Activated CD4-positive, alpha-beta T cell treated with anti-CD3 and anti-CD28 coated beads, Interleukin-2, amount 50 U/mL, for 24 hours (primary cell): ENCODE measurements around the gene PCAT6.
"Not testable (repeated sequence)": the region's sequence is repeated elsewhere in the genome, so short reads cannot be mapped to it uniquely, and the experiment has no call there.

Source experiments
- DNase-seq, 2 donors: peaks; one replicate each; pipeline ENCODE4 v3.0.0-alpha.2; 2020; ENCODE audit warnings: low read depth in 1 of 2, low spot score in 1 of 2

Gene PCAT6

GRCh38 chr1:202810615-202811295 lies at the start of gene PCAT6:
Gene PCAT6, plus strand, starts transcription at chr1:202810954.
- DNase-seq, result peak; percentile 68 to 84

GRCh38 chr1:202762019-202762418 lies 48.7 kb upstream of the PCAT6 start:
- DNase-seq, result no peak

- DNase-seq, result no peak
These were observed 45.0 kb upstream of the PCAT6 start for GRCh38 chr1:202765721-202766120.

- no peak for DNase-seq
These were observed 40.6 kb upstream of the PCAT6 start for GRCh38 chr1:202770135-202770534.

- no peak for DNase-seq
These were observed 29.6 kb upstream of the PCAT6 start for GRCh38 chr1:202781180-202781579.

- no peak for DNase-seq
These were observed 23.9 kb upstream of the PCAT6 start for GRCh38 chr1:202786804-202787203.

- no peak for DNase-seq
These were observed 22.0 kb upstream of the PCAT6 start for GRCh38 chr1:202788800-202789199.

GRCh38 chr1:202791077-202791747 lies 19.5 kb upstream of the PCAT6 start:
- no peak for DNase-seq

- DNase-seq, result no peak
These were observed 16.6 kb upstream of the PCAT6 start for GRCh38 chr1:202794051-202794740.

- DNase-seq, result not testable (repeated sequence)
These were observed 15.8 kb upstream of the PCAT6 start for GRCh38 chr1:202794931-202795330.

- DNase-seq, result no peak
These were observed 14.1 kb upstream of the PCAT6 start for GRCh38 chr1:202796670-202797069.

GRCh38 chr1:202798260-202798659 lies 12.5 kb upstream of the PCAT6 start:
- no peak for DNase-seq

GRCh38 chr1:202798792-202799331 lies 11.9 kb upstream of the PCAT6 start:
- DNase-seq, result no peak

GRCh38 chr1:202800742-202801141 lies 10.0 kb upstream of the PCAT6 start:
- DNase-seq, result no peak

GRCh38 chr1:202801175-202801574 lies 9.6 kb upstream of the PCAT6 start:
- no peak for DNase-seq

- DNase-seq, result no peak
These were observed 8.7 kb upstream of the PCAT6 start for GRCh38 chr1:202802034-202802433.

- DNase-seq, result no peak
These were observed 7.5 kb upstream of the PCAT6 start for GRCh38 chr1:202802998-202803932.

- no peak for DNase-seq
These were observed 6.6 kb upstream of the PCAT6 start for GRCh38 chr1:202804126-202804525.

GRCh38 chr1:202805886-202806844 lies 4.6 kb upstream of the PCAT6 start:
- no peak for DNase-seq
